NAMALWA (cell line): Measurements from ENCODE around the gene ZBTB11.
"Not testable (repeated sequence)": the region's sequence is repeated elsewhere in the genome, so short reads cannot be mapped to it uniquely, and the experiment has no call there.

Source experiments
- DNase-seq: peaks from one replicate; pipeline ENCODE4 v3.0.0-alpha.2; 2015; ENCODE audit warnings: low spot score

ZBTB11 gene

GRCh38 chr3:101615525-101615924 lies 61.4 kb downstream of the ZBTB11 start:
- DNase-seq, result no peak

DNA sequence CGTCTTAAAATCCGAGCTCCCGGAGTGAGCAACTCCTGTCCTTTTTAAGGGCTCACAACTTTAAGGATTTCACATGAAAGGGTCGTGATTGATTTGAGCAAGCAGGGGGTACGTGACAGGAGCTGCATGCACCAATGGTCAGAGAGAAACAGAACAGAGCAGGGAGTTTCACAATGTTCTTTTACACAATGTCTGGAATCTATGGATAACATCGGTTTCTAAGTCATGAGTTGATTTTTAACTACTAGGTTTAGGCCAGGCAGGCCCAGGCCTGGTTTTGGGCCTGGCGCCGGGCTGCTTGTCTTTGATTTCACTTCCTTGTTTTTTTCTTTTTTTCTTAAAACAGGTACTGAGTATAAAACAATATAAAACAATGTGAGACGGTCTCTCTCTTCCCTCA lies 63.9 kb downstream of the ZBTB11 start:
- DNase-seq, result not testable (repeated sequence)

DNA sequence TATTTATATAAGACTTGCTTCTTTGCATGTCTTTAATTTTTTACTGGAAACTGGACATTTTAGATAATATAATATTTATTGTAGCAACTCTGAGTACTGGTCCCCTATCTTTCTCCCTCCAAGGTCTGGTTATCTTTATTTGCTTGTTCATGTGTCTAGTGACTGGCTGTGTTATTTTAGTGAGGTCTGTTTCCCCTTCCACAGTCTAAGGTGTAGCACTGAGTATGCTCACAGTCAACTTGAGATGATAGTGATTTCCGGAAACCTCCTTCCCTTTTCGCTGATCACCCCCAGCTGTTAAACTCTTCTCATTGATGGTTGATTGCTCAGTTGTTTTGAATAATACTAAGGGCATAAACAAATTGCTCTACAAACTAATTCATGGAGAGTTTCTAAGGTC lies 65.9 kb downstream of the ZBTB11 start:
- no peak for DNase-seq

DNA sequence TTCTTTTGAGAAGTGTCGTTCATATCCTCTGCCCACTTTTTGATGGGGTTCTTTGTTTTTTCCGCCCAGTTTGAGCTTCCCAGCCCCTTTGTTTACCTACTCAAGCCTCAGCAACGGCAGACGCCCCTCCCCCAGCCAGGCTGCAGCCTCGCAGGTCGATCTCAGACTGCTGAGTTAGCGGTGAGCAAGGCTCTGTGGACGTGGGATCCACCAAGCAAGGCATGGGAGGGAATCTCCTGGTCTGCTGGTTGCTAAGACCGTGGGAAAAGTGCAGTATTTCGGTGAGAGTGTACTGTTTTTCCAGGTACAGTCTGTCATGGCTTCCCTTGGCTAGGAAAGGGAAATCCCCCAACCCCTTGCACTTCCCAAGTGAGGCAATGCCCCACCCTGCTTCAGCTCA lies 71.5 kb downstream of the ZBTB11 start:
- not testable (repeated sequence) for DNase-seq

GRCh38 chr3:101603184-101603583 lies 73.7 kb downstream of the ZBTB11 start:
- no peak for DNase-seq

DNA sequence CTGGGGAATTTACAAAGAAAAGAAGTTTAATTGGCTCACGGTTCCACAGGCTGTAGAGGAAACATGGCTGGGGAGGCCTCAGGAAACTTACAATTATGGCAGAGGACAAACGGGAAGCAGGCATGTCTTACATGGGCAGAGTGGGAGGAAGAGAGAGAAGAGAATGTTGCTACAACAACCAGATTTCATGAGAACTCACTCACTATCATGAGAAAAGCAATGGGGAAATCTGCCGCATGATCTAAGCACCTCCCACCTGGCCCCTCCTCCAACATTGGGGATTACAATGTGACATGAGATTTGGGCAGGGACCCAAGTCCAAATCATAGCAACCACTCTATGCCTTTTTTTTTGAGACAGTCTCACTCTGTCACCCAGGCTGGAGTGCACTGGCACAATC lies 74.2 kb downstream of the ZBTB11 start:
- DNase-seq, result no peak
